ENCODE data around the gene GRIK4.
"Not testable (repeated sequence)": the region's sequence is repeated elsewhere in the genome, so short reads cannot be mapped to it uniquely, and the experiment has no call there.

GRIK4 gene

GRCh38 chr11:121023848-121024751 is 512.6 kb downstream of the GRIK4 start, which contains the start of gene TBCEL:
TBCEL (plus strand) TSS chr11:121024102; CDS start chr11:121045691, 21,589 bp downstream.
- H3K4me1 ChIP-seq (ENCODE audit: control insufficient read depth, insufficient read depth, low read length), result peaks cover 14% of the 10 kb centered on the region
- H3K36me3 ChIP-seq (ENCODE audit: control insufficient read depth, insufficient read depth, low read length), result no peaks in the 10 kb centered on the region
- no peaks in the 10 kb centered on the region for H3K9me3 ChIP-seq (ENCODE audit: control insufficient read depth, low read length)
- H3K9ac ChIP-seq (ENCODE audit: low read length), result peak within 1 kb of the TSS; percentile 72
- H3K4me3 ChIP-seq (ENCODE audit: low read length), result peak within 1 kb of the TSS; percentile 49
- H3K27me3 ChIP-seq (ENCODE audit: control insufficient read depth, insufficient read depth, low read length), result no peaks in the 10 kb centered on the region

GRCh38 chr11:121024989-121025388 is 513.4 kb downstream of the GRIK4 start:
- H3K9me3 ChIP-seq (ENCODE audit: control insufficient read depth, low read length), result no peaks in the 10 kb centered on the region
- peaks cover 14% of the 10 kb centered on the region for H3K4me1 ChIP-seq (ENCODE audit: control insufficient read depth, insufficient read depth, low read length)
- no peak overlapping the region for H3K9ac ChIP-seq (ENCODE audit: low read length)
- H3K36me3 ChIP-seq (ENCODE audit: control insufficient read depth, insufficient read depth, low read length), result no peaks in the 10 kb centered on the region
- peak overlapping the region; percentile 49 for H3K4me3 ChIP-seq (ENCODE audit: low read length)
- H3K27me3 ChIP-seq (ENCODE audit: control insufficient read depth, insufficient read depth, low read length), result no peaks in the 10 kb centered on the region

- H3K4me1 ChIP-seq (ENCODE audit: control insufficient read depth, insufficient read depth, low read length), result peaks cover 10% of the 10 kb centered on the region
Measured at GRCh38 chr11:121029153-121029552, 517.6 kb downstream of the GRIK4 start.

GRCh38 chr11:121029813-121030445 is 518.4 kb downstream of the GRIK4 start:
- no peaks in the 10 kb centered on the region for H3K36me3 ChIP-seq (ENCODE audit: control insufficient read depth, insufficient read depth, low read length)
- H3K9me3 ChIP-seq (ENCODE audit: control insufficient read depth, low read length), result no peaks in the 10 kb centered on the region
- peaks cover 3% of the 10 kb centered on the region for H3K4me1 ChIP-seq (ENCODE audit: control insufficient read depth, insufficient read depth, low read length)
- H3K27me3 ChIP-seq (ENCODE audit: control insufficient read depth, insufficient read depth, low read length), result no peaks in the 10 kb centered on the region
- H3K9ac ChIP-seq (ENCODE audit: low read length), result no peak overlapping the region
- no peak overlapping the region for H3K4me3 ChIP-seq (ENCODE audit: low read length)

More at GRCh38 chr11:121029153-121029552, 517.6 kb downstream of the GRIK4 start:
- no peaks in the 10 kb centered on the region for H3K9me3 ChIP-seq (ENCODE audit: control insufficient read depth, low read length)
- no peak overlapping the region for H3K4me3 ChIP-seq (ENCODE audit: low read length)
- no peak overlapping the region for H3K9ac ChIP-seq (ENCODE audit: low read length)
- H3K36me3 ChIP-seq (ENCODE audit: control insufficient read depth, insufficient read depth, low read length), result no peaks in the 10 kb centered on the region
- H3K27me3 ChIP-seq (ENCODE audit: control insufficient read depth, insufficient read depth, low read length), result no peaks in the 10 kb centered on the region

GRCh38 chr11:121031167-121031566 is 519.6 kb downstream of the GRIK4 start:
- Histone ChIP-seq H3K27me3 (ENCODE audit: control insufficient read depth, insufficient read depth, low read length) (no peaks in the 10 kb centered on the region), H3K4me3 (ENCODE audit: low read length) (no peak overlapping the region), H3K36me3 (ENCODE audit: control insufficient read depth, insufficient read depth, low read length) (no peaks in the 10 kb centered on the region), H3K9ac (ENCODE audit: low read length) (no peak overlapping the region), H3K4me1 (ENCODE audit: control insufficient read depth, insufficient read depth, low read length) (peaks cover 4% of the 10 kb centered on the region), H3K9me3 (ENCODE audit: control insufficient read depth, low read length) (no peaks in the 10 kb centered on the region)

- not testable (repeated sequence) for H3K36me3 ChIP-seq (ENCODE audit: control insufficient read depth, insufficient read depth, low read length); H3K4me3 ChIP-seq (ENCODE audit: low read length); H3K4me1 ChIP-seq (ENCODE audit: control insufficient read depth, insufficient read depth, low read length); H3K9me3 ChIP-seq (ENCODE audit: control insufficient read depth, low read length); H3K9ac ChIP-seq (ENCODE audit: low read length); H3K27me3 ChIP-seq (ENCODE audit: control insufficient read depth, insufficient read depth, low read length)
Measured at GRCh38 chr11:121031648-121032047, 520.1 kb downstream of the GRIK4 start.

GRCh38 chr11:121032546-121032945 is 521.0 kb downstream of the GRIK4 start:
- no peak overlapping the region for H3K4me3 ChIP-seq (ENCODE audit: low read length)
- H3K9me3 ChIP-seq (ENCODE audit: control insufficient read depth, low read length), result no peaks in the 10 kb centered on the region
- H3K27me3 ChIP-seq (ENCODE audit: control insufficient read depth, insufficient read depth, low read length), result no peaks in the 10 kb centered on the region
- no peaks in the 10 kb centered on the region for H3K36me3 ChIP-seq (ENCODE audit: control insufficient read depth, insufficient read depth, low read length)
- peaks cover 8% of the 10 kb centered on the region for H3K4me1 ChIP-seq (ENCODE audit: control insufficient read depth, insufficient read depth, low read length)
- H3K9ac ChIP-seq (ENCODE audit: low read length), result no peak overlapping the region

GRCh38 chr11:121033635-121034034 is 522.1 kb downstream of the GRIK4 start:
- Histone ChIP-seq H3K36me3 (ENCODE audit: control insufficient read depth, insufficient read depth, low read length) (no peaks in the 10 kb centered on the region), H3K27me3 (ENCODE audit: control insufficient read depth, insufficient read depth, low read length) (no peaks in the 10 kb centered on the region), H3K9ac (ENCODE audit: low read length) (no peak overlapping the region), H3K4me1 (ENCODE audit: control insufficient read depth, insufficient read depth, low read length) (peaks cover 8% of the 10 kb centered on the region), H3K4me3 (ENCODE audit: low read length) (no peak overlapping the region), H3K9me3 (ENCODE audit: control insufficient read depth, low read length) (no peaks in the 10 kb centered on the region)

GRCh38 chr11:121035169-121035755 is 523.7 kb downstream of the GRIK4 start:
- Histone ChIP-seq H3K9ac (ENCODE audit: low read length) (no peak overlapping the region), H3K9me3 (ENCODE audit: control insufficient read depth, low read length) (no peaks in the 10 kb centered on the region), H3K4me1 (ENCODE audit: control insufficient read depth, insufficient read depth, low read length) (peaks cover 8% of the 10 kb centered on the region), H3K27me3 (ENCODE audit: control insufficient read depth, insufficient read depth, low read length) (no peaks in the 10 kb centered on the region), H3K4me3 (ENCODE audit: low read length) (no peak overlapping the region), H3K36me3 (ENCODE audit: control insufficient read depth, insufficient read depth, low read length) (no peaks in the 10 kb centered on the region)

GRCh38 chr11:121035780-121036179 is 524.2 kb downstream of the GRIK4 start:
- no peak overlapping the region for H3K9ac ChIP-seq (ENCODE audit: low read length)
- H3K36me3 ChIP-seq (ENCODE audit: control insufficient read depth, insufficient read depth, low read length), result no peaks in the 10 kb centered on the region

GRCh38 chr11:121037016-121037415 is 525.5 kb downstream of the GRIK4 start:
- Histone ChIP-seq H3K4me1 (ENCODE audit: control insufficient read depth, insufficient read depth, low read length) (peaks cover 8% of the 10 kb centered on the region), H3K27me3 (ENCODE audit: control insufficient read depth, insufficient read depth, low read length) (no peaks in the 10 kb centered on the region)

More at GRCh38 chr11:121035780-121036179, 524.2 kb downstream of the GRIK4 start:
- H3K27me3 ChIP-seq (ENCODE audit: control insufficient read depth, insufficient read depth, low read length), result no peaks in the 10 kb centered on the region
- H3K4me1 ChIP-seq (ENCODE audit: control insufficient read depth, insufficient read depth, low read length), result peaks cover 8% of the 10 kb centered on the region
- H3K9me3 ChIP-seq (ENCODE audit: control insufficient read depth, low read length), result no peaks in the 10 kb centered on the region
- H3K4me3 ChIP-seq (ENCODE audit: low read length), result no peak overlapping the region

More at GRCh38 chr11:121037016-121037415, 525.5 kb downstream of the GRIK4 start:
- Histone ChIP-seq H3K9ac (ENCODE audit: low read length) (no peak overlapping the region), H3K4me3 (ENCODE audit: low read length) (no peak overlapping the region), H3K9me3 (ENCODE audit: control insufficient read depth, low read length) (no peaks in the 10 kb centered on the region), H3K36me3 (ENCODE audit: control insufficient read depth, insufficient read depth, low read length) (no peaks in the 10 kb centered on the region)
